TTC549 (cell line): Measurements from ENCODE around the gene TDP1.

Experiments
- FAIRE-seq: peaks from 2 replicates; lab custom pipeline; 2012; peaks lifted over from hg19 to GRCh38; lab: Jason Lieb, UNC

Gene TDP1

GRCh38 chr14:89941830-89942377, 13.8 kb upstream of the TDP1 start:
- FAIRE-seq = no peak

DNA sequence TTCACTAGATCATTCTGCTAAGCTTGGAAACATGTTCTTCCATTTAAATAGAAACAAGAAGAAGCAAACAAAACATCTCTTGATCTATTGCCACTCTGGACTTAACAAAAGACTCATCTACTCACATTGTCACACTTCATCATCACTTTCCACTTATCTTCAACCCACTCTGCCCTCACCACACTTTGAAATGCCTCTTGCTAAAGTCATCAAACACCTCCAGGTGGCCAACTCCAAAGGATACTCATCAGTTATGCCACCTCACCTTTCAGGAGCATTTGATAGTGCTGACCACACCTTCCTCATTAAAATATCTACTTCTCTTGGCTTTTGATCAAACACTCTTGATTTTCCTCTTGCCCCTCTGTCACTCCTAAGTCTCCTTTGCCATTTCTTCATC, 8.4 kb upstream of the TDP1 start:
- FAIRE-seq = no peak

DNA sequence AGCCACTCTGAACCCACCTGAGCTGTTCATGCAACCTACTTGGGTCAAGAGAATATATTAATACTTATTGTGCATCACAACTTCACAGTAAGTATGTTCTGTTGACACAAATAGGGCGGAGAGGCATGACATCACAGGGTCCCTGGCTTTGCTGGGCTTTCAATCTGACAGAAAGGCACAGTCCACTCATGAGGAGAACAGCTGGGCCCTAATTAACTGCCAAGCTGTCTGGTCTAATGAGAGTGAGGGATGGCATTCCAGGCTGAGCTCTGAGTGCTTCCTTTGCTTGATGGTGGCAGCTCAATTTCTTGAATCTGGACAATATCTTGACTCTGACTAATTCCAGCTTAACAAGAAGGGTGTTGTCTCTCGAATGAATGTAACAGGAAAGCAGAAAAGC, 3.2 kb upstream of the TDP1 start:
- no peak for FAIRE-seq

DNA sequence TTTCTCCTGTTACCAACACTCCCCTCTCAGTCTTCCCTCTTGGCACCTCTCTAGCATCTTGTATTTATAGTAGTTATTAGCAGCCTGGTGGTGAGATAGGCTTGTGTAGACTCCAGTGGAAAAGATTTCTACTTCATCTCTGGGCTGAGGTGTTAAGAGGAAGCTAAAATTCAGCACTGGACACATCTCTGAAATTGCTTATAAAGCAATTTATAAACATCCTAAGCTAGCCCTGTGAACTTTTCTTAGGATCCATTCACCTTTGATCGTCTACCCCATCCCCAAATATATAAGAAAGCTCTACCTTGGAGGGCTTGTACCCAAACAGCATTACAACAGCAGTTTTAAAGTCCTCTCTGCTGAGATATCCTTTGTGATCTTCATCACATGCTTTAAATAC, 2.1 kb upstream of the TDP1 start:
- FAIRE-seq = no peak

DNA sequence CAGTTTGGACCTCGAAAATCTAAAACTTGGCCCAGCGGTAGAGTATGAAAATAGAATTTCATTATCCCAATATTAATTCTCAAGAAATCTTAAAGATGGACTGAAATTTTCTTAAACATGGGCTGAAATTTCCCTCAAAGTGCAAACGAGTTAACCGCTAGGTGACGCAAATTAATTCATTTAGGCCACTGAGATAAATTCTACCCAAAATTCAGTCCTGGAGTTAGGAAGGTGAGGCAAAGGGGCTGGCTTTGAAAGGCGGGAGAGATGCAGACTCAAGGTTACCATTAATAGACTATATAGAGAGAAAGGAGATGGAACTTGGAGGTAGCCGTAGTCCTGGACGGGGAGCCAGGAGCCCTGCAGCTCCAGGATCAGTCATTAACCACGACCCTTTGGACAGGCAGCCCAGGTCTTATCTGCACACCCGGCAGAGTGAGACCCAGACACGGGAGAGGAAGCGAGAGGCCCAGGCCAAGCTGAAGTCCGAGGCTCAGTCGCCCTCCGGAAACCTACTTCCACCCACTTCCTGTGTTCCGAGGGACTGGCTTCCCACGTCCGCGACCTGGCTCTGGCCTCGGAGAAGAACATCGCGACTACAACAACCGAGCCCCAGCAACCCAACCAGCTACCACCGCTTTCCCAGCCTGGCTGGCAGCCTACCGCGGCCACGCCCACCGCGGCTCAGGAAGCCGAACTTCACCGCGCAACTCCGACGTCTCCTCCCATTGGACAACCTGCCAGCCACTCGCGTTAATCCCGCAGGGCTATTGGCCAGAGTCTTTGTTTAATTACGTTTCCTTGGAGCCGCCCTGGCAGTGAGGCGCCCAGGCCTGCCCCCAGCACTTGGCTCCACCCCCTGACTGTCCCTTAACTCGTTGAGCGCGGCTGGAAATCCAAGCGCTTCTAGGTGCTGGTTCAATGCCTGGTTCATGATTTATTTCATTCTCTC, 1.4 kb upstream of the TDP1 start, which contains the start of gene EFCAB11:
EFCAB11 (minus strand) TSS at position 661 of the 952 bp plus-strand sequence; CDS start at position 591, 70 bp downstream.
- FAIRE-seq = peak; percentile 94

- FAIRE-seq = no peak
Measured at GRCh38 chr14:89955022-89955744, 544 bp upstream of the TDP1 start.

DNA sequence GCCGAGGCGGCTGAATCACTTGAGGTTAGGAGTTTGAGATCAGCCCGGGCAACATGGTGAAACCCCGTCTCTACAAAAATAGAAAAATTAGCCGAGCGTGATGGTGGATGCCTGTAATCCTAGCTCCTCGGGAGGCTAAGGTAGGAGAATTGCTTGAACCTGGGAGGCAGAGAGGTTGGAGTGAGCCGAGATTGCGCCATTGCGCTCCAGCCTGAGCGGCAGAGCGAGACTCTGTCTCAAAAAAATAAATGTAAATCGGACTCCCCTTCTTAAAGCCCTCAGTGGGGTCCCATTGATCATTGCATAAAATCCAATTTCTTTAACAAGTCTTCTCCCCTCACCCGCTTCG, 908 bp downstream of the TDP1 start:
- FAIRE-seq = no peak

- no peak for FAIRE-seq
Measured at GRCh38 chr14:89957376-89957775, 1.6 kb downstream of the TDP1 start.

DNA sequence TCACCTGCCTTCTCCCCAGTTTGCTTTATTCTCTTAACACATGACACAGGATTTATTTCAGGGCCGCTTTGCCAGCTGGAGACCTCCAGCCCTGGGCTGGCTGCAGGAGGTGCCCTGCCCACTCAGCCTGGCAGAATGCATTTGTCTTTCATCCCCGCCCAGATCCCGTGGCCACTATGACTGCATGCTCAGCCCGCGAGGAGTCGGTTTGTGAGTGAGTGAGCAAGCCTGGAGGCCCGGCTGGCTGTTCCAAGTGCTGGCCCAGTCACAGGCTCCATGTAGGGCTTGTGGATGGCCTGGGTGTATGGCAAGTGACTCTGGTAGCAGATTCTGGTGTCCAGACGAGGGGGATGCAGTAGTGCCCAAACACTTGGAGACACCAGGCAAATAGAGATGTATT, 2.1 kb downstream of the TDP1 start:
- no peak for FAIRE-seq

- no peak for FAIRE-seq
Measured at GRCh38 chr14:89958966-89959365, 3.2 kb downstream of the TDP1 start.

GRCh38 chr14:89959853-89960445, 4.2 kb downstream of the TDP1 start:
- FAIRE-seq = no peak

DNA sequence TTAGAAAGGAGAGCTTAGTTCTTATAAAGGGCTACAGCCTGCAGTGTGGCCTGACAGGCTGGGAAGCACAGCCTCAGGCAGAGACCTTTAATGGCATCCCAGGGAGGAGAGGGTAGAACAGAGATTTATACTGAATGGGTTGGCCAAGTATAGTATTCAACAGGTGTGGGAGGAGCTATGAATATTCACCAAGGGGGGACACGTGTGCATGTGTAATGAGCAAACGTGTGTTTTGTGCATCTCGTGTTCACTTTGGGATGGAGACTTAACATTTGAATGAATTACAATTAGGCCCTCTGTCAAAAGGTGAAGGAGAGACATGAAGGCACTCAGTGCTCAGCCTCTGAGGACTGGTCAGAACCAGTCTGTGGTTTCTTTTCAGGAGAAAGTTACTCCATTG, 5.2 kb downstream of the TDP1 start:
- FAIRE-seq = no peak

DNA sequence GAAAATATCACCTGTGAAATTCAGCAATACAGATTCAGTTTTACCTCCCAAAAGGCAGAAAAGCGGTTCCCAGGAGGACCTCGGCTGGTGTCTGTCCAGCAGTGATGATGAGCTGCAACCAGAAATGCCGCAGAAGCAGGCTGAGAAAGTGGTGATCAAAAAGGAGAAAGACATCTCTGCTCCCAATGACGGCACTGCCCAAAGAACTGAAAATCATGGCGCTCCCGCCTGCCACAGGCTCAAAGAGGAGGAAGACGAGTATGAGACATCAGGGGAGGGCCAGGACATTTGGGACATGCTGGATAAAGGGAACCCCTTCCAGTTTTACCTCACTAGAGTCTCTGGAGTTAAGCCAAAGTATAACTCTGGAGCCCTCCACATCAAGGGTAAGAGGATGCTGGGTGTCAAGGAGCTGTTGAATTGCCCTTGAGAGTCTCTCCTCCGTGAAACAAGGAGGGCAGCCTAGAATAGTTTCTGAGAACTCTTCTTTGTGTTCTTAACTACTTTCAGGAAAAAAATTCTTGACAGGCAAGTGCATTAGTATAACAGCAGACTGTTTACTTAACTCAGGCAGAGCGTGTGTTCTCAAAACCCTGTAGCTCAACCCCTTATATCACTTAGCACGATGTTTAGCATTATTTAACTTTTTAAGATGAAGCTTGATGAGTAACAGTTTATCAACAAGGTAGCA, 7.7 kb downstream of the TDP1 start:
- FAIRE-seq = no peak

DNA sequence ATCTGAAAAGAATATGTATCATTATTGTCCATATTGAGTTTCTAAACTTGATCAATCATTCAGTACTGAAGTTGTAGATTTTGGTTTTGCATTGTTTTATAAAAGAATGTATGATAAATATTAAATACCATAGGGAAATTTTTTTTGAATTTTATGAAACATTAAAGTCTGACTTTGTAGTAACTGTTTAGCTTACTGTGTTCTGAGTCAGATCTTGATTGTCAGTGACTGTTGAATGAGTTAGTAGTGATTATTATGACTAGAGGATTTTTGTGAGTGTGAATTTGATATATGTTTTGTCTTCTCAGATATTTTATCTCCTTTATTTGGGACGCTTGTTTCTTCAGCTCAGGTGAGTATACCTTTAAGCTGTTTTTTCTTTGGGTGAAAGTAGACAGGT, 10.1 kb downstream of the TDP1 start:
- no peak for FAIRE-seq

GRCh38 chr14:89973234-89973823, 17.6 kb downstream of the TDP1 start:
- peak; percentile 42 for FAIRE-seq

DNA sequence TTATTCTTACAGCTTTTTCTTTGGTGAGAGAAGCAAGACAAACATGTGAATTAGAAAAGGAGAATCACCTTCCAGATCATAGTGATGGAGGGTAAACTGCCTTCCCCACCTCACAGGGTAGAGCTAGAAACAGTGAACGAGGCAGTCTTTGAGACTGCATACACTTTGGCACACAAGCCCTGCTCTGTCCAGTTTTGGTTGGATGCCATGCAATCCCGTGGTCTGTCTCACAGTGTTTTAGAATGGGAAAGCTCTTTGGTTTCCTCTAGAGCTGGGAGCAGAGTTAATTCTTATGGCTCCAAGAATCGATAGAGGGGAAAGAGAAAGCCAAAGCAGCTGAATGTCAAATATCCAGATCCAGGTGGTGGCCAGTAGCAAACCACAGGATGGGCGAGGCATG, 21.9 kb downstream of the TDP1 start:
- no peak for FAIRE-seq

DNA sequence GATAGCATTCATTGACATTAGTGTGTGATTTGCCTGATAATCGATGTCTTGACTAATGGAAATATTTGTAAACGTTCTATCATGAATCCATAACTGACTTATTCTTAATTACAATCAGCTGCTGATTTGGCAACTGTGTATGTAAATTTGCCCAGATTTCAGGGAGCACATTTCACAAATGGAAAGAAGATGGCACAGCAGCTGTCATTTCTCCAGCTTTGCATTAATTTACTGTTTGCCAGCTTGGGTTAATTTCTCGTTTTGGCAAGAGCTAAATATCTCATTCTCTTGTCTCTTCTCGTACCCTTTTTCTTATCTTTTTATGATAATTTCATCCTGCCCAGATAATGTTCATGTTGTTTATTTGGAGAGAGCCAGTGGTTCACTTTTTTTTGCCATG, 22.9 kb downstream of the TDP1 start:
- no peak for FAIRE-seq

- FAIRE-seq = no peak
Measured at GRCh38 chr14:89983375-89983774, 27.6 kb downstream of the TDP1 start.

DNA sequence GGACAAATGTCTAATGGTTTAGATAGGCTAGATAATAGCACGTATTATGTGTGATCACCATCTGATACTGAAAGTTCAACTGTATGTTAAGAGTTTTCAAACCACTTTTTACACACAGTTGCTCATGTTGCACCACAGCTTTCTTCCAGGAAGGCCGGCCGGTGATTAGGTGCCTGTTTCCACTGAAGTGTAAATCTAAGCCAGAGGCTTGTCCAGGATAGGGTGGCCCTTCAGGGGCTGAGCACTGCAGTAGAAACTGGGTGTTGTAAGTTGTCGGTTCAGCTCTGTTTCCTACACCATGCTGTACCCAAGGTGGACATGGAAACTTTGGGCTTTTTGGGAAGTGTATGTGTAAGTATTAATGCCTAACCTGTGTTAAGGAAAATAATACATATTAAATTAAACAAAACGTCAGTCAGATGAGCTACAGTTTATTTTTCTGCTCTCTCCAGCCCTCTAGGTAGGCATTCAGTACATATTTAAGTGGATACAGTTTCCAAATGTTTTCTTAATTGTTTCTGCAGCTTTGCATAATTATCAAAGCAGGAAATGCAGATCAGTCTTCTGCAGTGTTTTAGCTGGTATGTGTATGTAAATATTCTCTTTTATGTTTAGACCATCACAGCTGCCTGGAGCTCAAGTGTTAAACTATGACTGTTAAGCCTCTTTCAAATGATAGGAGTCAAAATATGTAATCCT, 30.9 kb downstream of the TDP1 start:
- no peak for FAIRE-seq

DNA sequence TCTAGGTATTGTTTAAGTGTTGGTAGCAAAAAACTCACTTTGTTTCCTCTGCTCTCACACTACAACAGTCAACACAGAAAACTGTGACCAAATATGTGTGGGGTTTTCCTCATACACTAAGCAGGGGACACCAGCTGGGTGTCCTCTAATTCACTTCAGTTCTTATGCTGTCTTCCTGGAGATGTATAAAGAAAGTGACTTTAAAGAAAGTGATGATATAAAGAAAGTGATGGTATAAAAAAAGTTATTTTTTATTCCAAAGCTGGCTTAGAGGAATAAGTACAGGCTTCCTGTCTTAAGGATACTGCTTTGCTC, 31.4 kb downstream of the TDP1 start:
- FAIRE-seq = no peak

- FAIRE-seq = no peak
Measured at GRCh38 chr14:89988787-89989186, 33.1 kb downstream of the TDP1 start.
